ENCODE data around the gene NAALADL2. TPM values are rescaled to one million over a fixed set of nuclear protein-coding genes. Genes with fewer than 3 reads are reported as not detected.

The NAALADL2 gene
- total and polyA plus RNA-seq, 4 donors: 0.28 to 4.6 (median 3.1) TPM

DNA sequence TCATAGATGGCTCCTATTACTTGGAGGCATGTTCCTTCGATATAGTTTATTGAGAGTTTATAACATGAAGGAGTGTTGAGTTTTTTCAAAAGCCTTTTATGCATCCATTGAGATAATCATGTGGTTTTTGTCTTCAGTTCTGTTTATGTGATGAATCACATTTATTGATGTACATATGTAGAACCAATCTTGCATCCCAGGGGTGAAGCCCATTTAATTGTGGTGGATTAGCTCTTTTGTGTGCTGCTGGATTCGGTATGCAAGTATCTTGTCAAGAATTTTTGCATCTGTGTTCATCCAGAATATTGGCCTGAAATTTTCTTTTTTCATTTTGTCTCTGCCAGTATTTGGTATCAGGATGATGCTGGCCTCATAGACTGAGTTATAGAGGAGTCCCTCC, 81.0 kb downstream of the NAALADL2 start:
- WGBS: 94% methylated on average over 2 of the region's 2 CpGs
- DNase-seq (ENCODE audit: low spot score): no peak
- Histone ChIP-seq H3K36me3 (ENCODE audit: control insufficient read depth in 4 of 4, insufficient read depth in 3 of 4, low read depth in 1 of 4, low read length in 3 of 4) (no peaks in the 10 kb centered on the region), H3K27me3 (ENCODE audit: control insufficient read depth in 4 of 4, insufficient read depth in 4 of 4, low read length in 3 of 4) (no peaks in the 10 kb centered on the region), H3K27ac (ENCODE audit: low read depth in 1 of 2, low read length in 2 of 2) (no peak overlapping the region), H3K9me3 (ENCODE audit: control insufficient read depth in 4 of 4, low read length in 3 of 4) (no peaks in the 10 kb centered on the region), H3K9ac (ENCODE audit: low read depth in 1 of 2, low read length in 2 of 2) (no peak overlapping the region), H3K4me1 (ENCODE audit: control insufficient read depth in 4 of 4, insufficient read depth in 4 of 4, low read length in 3 of 4) (no peaks in the 10 kb centered on the region), H3K4me3 (ENCODE audit: low read depth in 1 of 3, low read length in 3 of 3) (no peak overlapping the region)
- TF ChIP-seq NR2F2 (IDR thresholded peaks at IDR 0.05) (no peak), RXRA (IDR thresholded peaks at IDR 0.05) (no peak)

DNA sequence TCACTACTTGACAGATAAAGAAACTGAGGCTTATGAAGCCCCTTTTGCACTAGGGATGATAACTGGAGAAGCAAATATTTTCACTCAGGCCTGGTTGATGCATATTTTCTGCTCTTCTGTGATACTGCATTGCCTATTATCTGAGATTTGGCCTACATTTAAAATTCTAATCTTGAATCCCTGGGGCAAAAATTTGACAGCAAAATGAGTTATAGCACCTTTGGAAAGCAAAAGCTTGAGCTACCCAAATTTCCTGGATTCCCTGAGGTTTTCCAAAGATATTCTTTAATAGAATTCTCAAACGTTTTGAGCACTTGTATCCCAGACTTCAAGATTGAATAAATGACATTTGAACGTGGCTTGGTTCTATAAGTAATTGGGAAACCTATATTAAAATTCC, 86.1 kb downstream of the NAALADL2 start:
- no peaks in the 10 kb centered on the region for H3K9me3 ChIP-seq (ENCODE audit: control insufficient read depth in 4 of 4, low read length in 3 of 4)
- H3K9ac ChIP-seq (ENCODE audit: low read depth in 1 of 2, low read length in 2 of 2): no peak overlapping the region
- no peaks in the 10 kb centered on the region for H3K4me1 ChIP-seq (ENCODE audit: control insufficient read depth in 4 of 4, insufficient read depth in 4 of 4, low read length in 3 of 4)
- TF ChIP-seq NR2F2 (IDR thresholded peaks at IDR 0.05): no peak
- TF ChIP-seq RXRA (IDR thresholded peaks at IDR 0.05): no peak
- TF ChIP-seq, protein P1, sequence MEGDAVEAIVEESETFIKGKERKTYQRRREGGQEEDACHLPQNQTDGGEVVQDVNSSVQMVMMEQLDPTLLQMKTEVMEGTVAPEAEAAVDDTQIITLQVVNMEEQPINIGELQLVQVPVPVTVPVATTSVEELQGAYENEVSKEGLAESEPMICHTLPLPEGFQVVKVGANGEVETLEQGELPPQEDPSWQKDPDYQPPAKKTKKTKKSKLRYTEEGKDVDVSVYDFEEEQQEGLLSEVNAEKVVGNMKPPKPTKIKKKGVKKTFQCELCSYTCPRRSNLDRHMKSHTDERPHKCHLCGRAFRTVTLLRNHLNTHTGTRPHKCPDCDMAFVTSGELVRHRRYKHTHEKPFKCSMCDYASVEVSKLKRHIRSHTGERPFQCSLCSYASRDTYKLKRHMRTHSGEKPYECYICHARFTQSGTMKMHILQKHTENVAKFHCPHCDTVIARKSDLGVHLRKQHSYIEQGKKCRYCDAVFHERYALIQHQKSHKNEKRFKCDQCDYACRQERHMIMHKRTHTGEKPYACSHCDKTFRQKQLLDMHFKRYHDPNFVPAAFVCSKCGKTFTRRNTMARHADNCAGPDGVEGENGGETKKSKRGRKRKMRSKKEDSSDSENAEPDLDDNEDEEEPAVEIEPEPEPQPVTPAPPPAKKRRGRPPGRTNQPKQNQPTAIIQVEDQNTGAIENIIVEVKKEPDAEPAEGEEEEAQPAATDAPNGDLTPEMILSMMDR (IDR thresholded peaks at IDR 0.05; ENCODE audit: low read depth, low read length, missing input control): no peak
- TF ChIP-seq FOXA1 (IDR thresholded peaks at IDR 0.05): no peak
- no peak for TF ChIP-seq TAF1 (conservative IDR thresholded peaks at IDR 0.05)
- TF ChIP-seq RAD21 (IDR thresholded peaks at IDR 0.05): no peak
- TF ChIP-seq EGR1 (IDR thresholded peaks at IDR 0.05; ENCODE audit: low read depth in 2 of 2): no peak
- TF ChIP-seq YY1 (IDR thresholded peaks at IDR 0.05): no peak
- 89% methylated on average over 2 of the region's 2 CpGs for WGBS
- DNase-seq (ENCODE audit: low spot score): no peak
- no peak overlapping the region for H3K27ac ChIP-seq (ENCODE audit: low read depth in 1 of 2, low read length in 2 of 2)
- H3K27me3 ChIP-seq (ENCODE audit: control insufficient read depth in 4 of 4, insufficient read depth in 4 of 4, low read length in 3 of 4): no peaks in the 10 kb centered on the region
- no peak overlapping the region for H3K4me3 ChIP-seq (ENCODE audit: low read depth in 1 of 3, low read length in 3 of 3)
- no peaks in the 10 kb centered on the region for H3K36me3 ChIP-seq (ENCODE audit: control insufficient read depth in 4 of 4, insufficient read depth in 3 of 4, low read depth in 1 of 4, low read length in 3 of 4)

GRCh38 chr3:174945951-174946350, 86.8 kb downstream of the NAALADL2 start:
- Histone ChIP-seq H3K4me3 (ENCODE audit: low read depth in 1 of 3, low read length in 3 of 3) (no peak overlapping the region), H3K9me3 (ENCODE audit: control insufficient read depth in 4 of 4, low read length in 3 of 4) (no peaks in the 10 kb centered on the region), H3K27me3 (ENCODE audit: control insufficient read depth in 4 of 4, insufficient read depth in 4 of 4, low read length in 3 of 4) (no peaks in the 10 kb centered on the region), H3K4me1 (ENCODE audit: control insufficient read depth in 4 of 4, insufficient read depth in 4 of 4, low read length in 3 of 4) (no peaks in the 10 kb centered on the region), H3K27ac (ENCODE audit: low read depth in 1 of 2, low read length in 2 of 2) (no peak overlapping the region), H3K36me3 (ENCODE audit: control insufficient read depth in 4 of 4, insufficient read depth in 3 of 4, low read depth in 1 of 4, low read length in 3 of 4) (no peaks in the 10 kb centered on the region), H3K9ac (ENCODE audit: low read depth in 1 of 2, low read length in 2 of 2) (no peak overlapping the region)
- DNase-seq (ENCODE audit: low spot score): no peak
- WGBS: 89% methylated on average over 2 of the region's 2 CpGs
- TF ChIP-seq EGR1 (IDR thresholded peaks at IDR 0.05; ENCODE audit: low read depth in 2 of 2) (no peak), FOXA2 (IDR thresholded peaks at IDR 0.05) (no peak), NR2F2 (IDR thresholded peaks at IDR 0.05) (no peak), SP1 (IDR thresholded peaks at IDR 0.05) (no peak), YY1 (IDR thresholded peaks at IDR 0.05) (no peak), JUND (IDR thresholded peaks at IDR 0.05) (no peak), TAF1 (conservative IDR thresholded peaks at IDR 0.05) (no peak), HNF4A (conservative IDR thresholded peaks at IDR 0.05) (no peak), FOXA1 (IDR thresholded peaks at IDR 0.05) (no peak), HNF4G (IDR thresholded peaks at IDR 0.05) (no peak), GABPA (IDR thresholded peaks at IDR 0.05 in 1 of 2, conservative IDR thresholded peaks at IDR 0.05 in 1 of 2) (no peak)
- TF ChIP-seq, protein P1 (IDR thresholded peaks at IDR 0.05; ENCODE audit: low read depth, low read length, missing input control): no peak
- TF ChIP-seq, protein P2, sequence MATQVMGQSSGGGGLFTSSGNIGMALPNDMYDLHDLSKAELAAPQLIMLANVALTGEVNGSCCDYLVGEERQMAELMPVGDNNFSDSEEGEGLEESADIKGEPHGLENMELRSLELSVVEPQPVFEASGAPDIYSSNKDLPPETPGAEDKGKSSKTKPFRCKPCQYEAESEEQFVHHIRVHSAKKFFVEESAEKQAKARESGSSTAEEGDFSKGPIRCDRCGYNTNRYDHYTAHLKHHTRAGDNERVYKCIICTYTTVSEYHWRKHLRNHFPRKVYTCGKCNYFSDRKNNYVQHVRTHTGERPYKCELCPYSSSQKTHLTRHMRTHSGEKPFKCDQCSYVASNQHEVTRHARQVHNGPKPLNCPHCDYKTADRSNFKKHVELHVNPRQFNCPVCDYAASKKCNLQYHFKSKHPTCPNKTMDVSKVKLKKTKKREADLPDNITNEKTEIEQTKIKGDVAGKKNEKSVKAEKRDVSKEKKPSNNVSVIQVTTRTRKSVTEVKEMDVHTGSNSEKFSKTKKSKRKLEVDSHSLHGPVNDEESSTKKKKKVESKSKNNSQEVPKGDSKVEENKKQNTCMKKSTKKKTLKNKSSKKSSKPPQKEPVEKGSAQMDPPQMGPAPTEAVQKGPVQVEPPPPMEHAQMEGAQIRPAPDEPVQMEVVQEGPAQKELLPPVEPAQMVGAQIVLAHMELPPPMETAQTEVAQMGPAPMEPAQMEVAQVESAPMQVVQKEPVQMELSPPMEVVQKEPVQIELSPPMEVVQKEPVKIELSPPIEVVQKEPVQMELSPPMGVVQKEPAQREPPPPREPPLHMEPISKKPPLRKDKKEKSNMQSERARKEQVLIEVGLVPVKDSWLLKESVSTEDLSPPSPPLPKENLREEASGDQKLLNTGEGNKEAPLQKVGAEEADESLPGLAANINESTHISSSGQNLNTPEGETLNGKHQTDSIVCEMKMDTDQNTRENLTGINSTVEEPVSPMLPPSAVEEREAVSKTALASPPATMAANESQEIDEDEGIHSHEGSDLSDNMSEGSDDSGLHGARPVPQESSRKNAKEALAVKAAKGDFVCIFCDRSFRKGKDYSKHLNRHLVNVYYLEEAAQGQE (IDR thresholded peaks at IDR 0.05): no peak

All from liver (tissue), 9 donors.